ENCODE results near the gene BMI1. TPM values are rescaled to one million over a fixed set of nuclear protein-coding genes. Genes with fewer than 3 reads are reported as not detected.
"Not testable (repeated sequence)": the region's sequence is repeated elsewhere in the genome, so short reads cannot be mapped to it uniquely, and the experiment has no call there.

The BMI1 gene
- total RNA-seq, 1 donor from 2014 or later, result 48.5 TPM

- Mint-ChIP-seq H3K27me3 (ENCODE audit: unreplicated experiment) (peaks cover 66% of the 10 kb centered on the region), H3K4me1 (ENCODE audit: unreplicated experiment) (no peaks in the 10 kb centered on the region), H3K9me3 (ENCODE audit: unreplicated experiment) (no peaks in the 10 kb centered on the region), H3K27ac (ENCODE audit: unreplicated experiment) (no peak overlapping the region), H3K36me3 (ENCODE audit: unreplicated experiment) (peaks cover 1% of the 10 kb centered on the region), H3K4me3 (ENCODE audit: unreplicated experiment) (no peak overlapping the region)
- no peak for TF ChIP-seq CTCF (IDR thresholded peaks at IDR 0.05)
- no peak for DNase-seq (ENCODE audit: extremely low spot score, unreplicated experiment)
Observed at GRCh38 chr10:22349755-22350154, 28.9 kb downstream of the BMI1 start.

GRCh38 chr10:22351131-22351703 is 30.3 kb downstream of the BMI1 start:
- no peak for TF ChIP-seq CTCF (IDR thresholded peaks at IDR 0.05)
- H3K4me1 Mint-ChIP-seq (ENCODE audit: unreplicated experiment), result no peaks in the 10 kb centered on the region
- peaks cover 1% of the 10 kb centered on the region for H3K36me3 Mint-ChIP-seq (ENCODE audit: unreplicated experiment)
- H3K9me3 Mint-ChIP-seq (ENCODE audit: unreplicated experiment), result no peaks in the 10 kb centered on the region
- H3K27ac Mint-ChIP-seq (ENCODE audit: unreplicated experiment), result no peak overlapping the region
- no peak for DNase-seq (ENCODE audit: extremely low spot score, unreplicated experiment)
- no peak overlapping the region for H3K4me3 Mint-ChIP-seq (ENCODE audit: unreplicated experiment)
- peaks cover 62% of the 10 kb centered on the region for H3K27me3 Mint-ChIP-seq (ENCODE audit: unreplicated experiment)

- no peaks in the 10 kb centered on the region for H3K4me1 Mint-ChIP-seq (ENCODE audit: unreplicated experiment)
- TF ChIP-seq CTCF (IDR thresholded peaks at IDR 0.05), result no peak
- H3K4me3 Mint-ChIP-seq (ENCODE audit: unreplicated experiment), result no peak overlapping the region
- no peaks in the 10 kb centered on the region for H3K9me3 Mint-ChIP-seq (ENCODE audit: unreplicated experiment)
- H3K36me3 Mint-ChIP-seq (ENCODE audit: unreplicated experiment), result no peaks in the 10 kb centered on the region
- peaks cover 25% of the 10 kb centered on the region for H3K27me3 Mint-ChIP-seq (ENCODE audit: unreplicated experiment)
- H3K27ac Mint-ChIP-seq (ENCODE audit: unreplicated experiment), result no peak overlapping the region
- DNase-seq (ENCODE audit: extremely low spot score, unreplicated experiment), result no peak
Observed at GRCh38 chr10:22356324-22356873, 35.5 kb downstream of the BMI1 start.

GRCh38 chr10:22357770-22358169 is 36.9 kb downstream of the BMI1 start:
- H3K4me1 Mint-ChIP-seq (ENCODE audit: unreplicated experiment); H3K4me3 Mint-ChIP-seq (ENCODE audit: unreplicated experiment); H3K36me3 Mint-ChIP-seq (ENCODE audit: unreplicated experiment); DNase-seq (ENCODE audit: extremely low spot score, unreplicated experiment); H3K27ac Mint-ChIP-seq (ENCODE audit: unreplicated experiment); H3K9me3 Mint-ChIP-seq (ENCODE audit: unreplicated experiment): not testable (repeated sequence)
- peaks cover 24% of the 10 kb centered on the region for H3K27me3 Mint-ChIP-seq (ENCODE audit: unreplicated experiment)

- H3K4me1 Mint-ChIP-seq (ENCODE audit: unreplicated experiment), result no peaks in the 10 kb centered on the region
- no peak overlapping the region for H3K27ac Mint-ChIP-seq (ENCODE audit: unreplicated experiment)
- no peaks in the 10 kb centered on the region for H3K9me3 Mint-ChIP-seq (ENCODE audit: unreplicated experiment)
- TF ChIP-seq CTCF (IDR thresholded peaks at IDR 0.05), result no peak
- DNase-seq (ENCODE audit: extremely low spot score, unreplicated experiment), result no peak
- H3K36me3 Mint-ChIP-seq (ENCODE audit: unreplicated experiment), result no peaks in the 10 kb centered on the region
- no peak overlapping the region for H3K4me3 Mint-ChIP-seq (ENCODE audit: unreplicated experiment)
- H3K27me3 Mint-ChIP-seq (ENCODE audit: unreplicated experiment), result no peaks in the 10 kb centered on the region
Observed at GRCh38 chr10:22363305-22363704, 42.4 kb downstream of the BMI1 start.
